Subcutaneous abdominal adipose tissue (tissue), 5 donors: ENCODE results near the gene PCIF1.
"Not testable (repeated sequence)": the region's sequence is repeated elsewhere in the genome, so short reads cannot be mapped to it uniquely, and the experiment has no call there.

Experiments used
- H3K27ac ChIP-seq: one replicate; pipeline ENCODE4 v1.7.0; 2013; ENCODE audit warnings: low read depth, mild to moderate bottlenecking, inconsistent platforms, low read length, moderate library complexity
- H3K27me3 ChIP-seq, 5 donors: one replicate each; pipeline ENCODE4 v1.7.0; 2013; ENCODE audit warnings: low read length in 5 of 5, inconsistent platforms in 1 of 5; ENCODE audit not compliant: control insufficient read depth in 5 of 5, insufficient read depth in 4 of 5
- H3K36me3 ChIP-seq, 5 donors: one replicate each; pipeline ENCODE4 v1.7.0; 2013; ENCODE audit warnings: low read length in 5 of 5; ENCODE audit not compliant: control insufficient read depth in 5 of 5, insufficient read depth in 5 of 5
- H3K4me1 ChIP-seq, 5 donors: one replicate each; pipeline ENCODE4 v1.7.0; 2013; ENCODE audit warnings: low read length in 5 of 5, mild to moderate bottlenecking in 3 of 5, moderate library complexity in 1 of 5; ENCODE audit not compliant: control insufficient read depth in 5 of 5, insufficient read depth in 5 of 5
- H3K4me3 ChIP-seq, 5 donors: one replicate each; pipeline ENCODE4 v1.7.0; 2013; ENCODE audit warnings: low read length in 5 of 5, low read depth in 1 of 5
- H3K9ac ChIP-seq, 5 donors: one replicate each; pipeline ENCODE4 v1.7.0; 2013; ENCODE audit warnings: low read length in 5 of 5, mild to moderate bottlenecking in 4 of 5, moderate library complexity in 3 of 5
- H3K9me3 ChIP-seq, 5 donors: one replicate each; pipeline ENCODE4 v1.7.0; 2013; ENCODE audit warnings: low read length in 5 of 5; ENCODE audit not compliant: control insufficient read depth in 5 of 5
- donor health status: healthy.
- donor health status: healthy.
- donor health status: healthy.
- donor health status: healthy.
- donor health status: healthy.

PCIF1 gene

GRCh38 chr20:45974896-45975565 is 40.5 kb downstream of the PCIF1 start:
- H3K4me3 ChIP-seq = no peak overlapping the region
- no peak overlapping the region for H3K9ac ChIP-seq
- H3K9me3 ChIP-seq = no peaks in the 10 kb centered on the region
- no peaks in the 10 kb centered on the region for H3K36me3 ChIP-seq
- H3K27me3 ChIP-seq = no peaks in the 10 kb centered on the region
- no peak overlapping the region for H3K27ac ChIP-seq
- peaks cover 0 to 22% (median 20%) of the 10 kb centered on the region in 5 donors for H3K4me1 ChIP-seq

DNA sequence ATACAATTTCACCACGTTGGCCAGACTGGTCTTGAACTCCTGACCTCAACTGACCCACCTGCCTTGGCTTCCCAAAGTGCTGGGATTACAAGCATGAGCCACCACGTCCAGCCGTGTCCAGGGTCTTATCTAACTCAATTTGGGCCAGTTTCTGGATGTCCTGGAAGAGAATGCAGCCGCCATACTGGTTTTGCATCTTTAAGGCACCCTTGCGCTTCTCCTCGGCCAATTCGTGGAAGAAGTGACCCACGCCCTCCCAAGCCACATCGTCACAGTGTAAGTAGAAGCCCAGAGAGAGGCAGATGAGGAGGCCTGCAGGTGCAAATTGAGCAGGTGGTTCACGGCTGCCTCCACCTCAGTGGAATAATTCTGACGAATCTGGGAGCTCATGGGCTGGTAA is 41.2 kb downstream of the PCIF1 start:
- H3K27ac ChIP-seq = no peak overlapping the region
- H3K4me1 ChIP-seq = peaks cover 0 to 16% (median 13%) of the 10 kb centered on the region in 5 donors
- H3K36me3 ChIP-seq = no peaks in the 10 kb centered on the region
- H3K27me3 ChIP-seq = no peaks in the 10 kb centered on the region
- no peak overlapping the region for H3K4me3 ChIP-seq
- no peaks in the 10 kb centered on the region for H3K9me3 ChIP-seq
- no peak overlapping the region for H3K9ac ChIP-seq

DNA sequence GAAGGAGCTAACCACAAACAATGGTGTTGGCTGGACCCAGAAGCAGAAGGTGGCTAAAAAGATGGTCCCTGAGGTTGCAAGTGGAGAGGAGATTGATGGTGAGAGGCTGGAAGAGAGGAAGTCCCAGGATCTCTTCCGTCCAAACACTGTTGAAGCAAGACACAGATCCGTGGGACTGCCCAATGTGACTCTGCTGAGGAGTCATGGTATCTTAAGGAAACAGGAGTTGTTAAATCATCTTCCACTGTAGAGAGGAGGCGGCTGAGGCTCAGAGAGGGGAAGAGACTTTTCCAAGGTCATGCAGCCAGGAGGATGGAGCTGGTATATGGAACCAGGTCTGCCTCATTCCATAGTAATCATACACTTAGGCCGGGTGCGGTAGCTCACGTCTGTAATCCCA is 41.6 kb downstream of the PCIF1 start:
- Histone ChIP-seq H3K27me3 (no peaks in the 10 kb centered on the region), H3K36me3 (no peaks in the 10 kb centered on the region), H3K9me3 (no peaks in the 10 kb centered on the region), H3K4me3 (no peak overlapping the region), H3K4me1 (peaks cover 0 to 12% (median 9%) of the 10 kb centered on the region in 5 donors), H3K27ac (no peak overlapping the region), H3K9ac (no peak overlapping the region)

DNA sequence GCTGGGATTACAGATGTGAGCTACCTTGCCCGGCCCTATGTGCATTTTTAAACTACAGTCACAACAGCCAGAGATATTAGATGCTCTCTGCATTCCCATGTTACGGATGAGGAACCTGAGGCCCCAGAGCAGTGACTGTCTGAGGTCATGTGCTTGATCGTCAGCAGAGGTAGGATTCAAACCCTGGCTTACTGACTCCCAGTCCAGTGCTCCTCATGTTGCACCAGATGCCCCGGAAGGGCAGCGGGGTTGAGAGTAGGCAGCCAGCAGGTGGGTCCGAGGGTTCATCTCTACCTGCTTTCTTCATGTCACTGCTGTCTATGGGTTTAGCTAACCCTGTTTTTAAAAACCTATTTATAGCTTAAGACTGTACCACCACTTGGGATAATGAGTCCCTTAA is 46.8 kb downstream of the PCIF1 start:
- Histone ChIP-seq H3K9ac (no peak overlapping the region), H3K9me3 (no peaks in the 10 kb centered on the region), H3K27me3 (peaks cover 0 to 5% (median 0%) of the 10 kb centered on the region in 5 donors), H3K4me1 (no peaks in the 10 kb centered on the region), H3K36me3 (no peaks in the 10 kb centered on the region), H3K27ac (no peak overlapping the region), H3K4me3 (no peak overlapping the region)

DNA sequence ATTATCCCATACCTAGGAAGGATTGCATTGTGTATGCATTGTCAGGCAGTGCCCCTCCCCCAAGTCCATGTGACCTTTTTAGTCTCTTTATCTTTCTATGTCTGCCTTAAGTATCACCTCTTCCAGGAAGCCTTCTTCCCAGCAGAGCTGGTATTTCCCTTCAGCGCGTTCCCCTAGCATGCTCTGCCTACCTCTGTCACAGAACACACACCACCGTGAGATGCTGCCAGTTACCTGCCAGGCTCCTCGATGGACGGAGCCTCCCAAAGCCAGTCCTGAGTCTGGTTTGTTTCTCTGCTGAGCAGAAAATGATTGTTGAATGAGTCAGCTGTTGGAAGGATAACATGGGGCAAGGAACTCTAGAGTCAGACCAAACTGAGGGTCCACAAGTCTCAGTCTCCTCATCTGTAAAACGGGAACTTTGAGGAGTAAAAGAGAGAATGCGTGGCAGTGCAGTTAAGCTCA is 48.8 kb downstream of the PCIF1 start:
- peaks cover 0 to 5% (median 3%) of the 10 kb centered on the region in 5 donors for H3K27me3 ChIP-seq
- no peaks in the 10 kb centered on the region for H3K4me1 ChIP-seq
- H3K9me3 ChIP-seq = no peaks in the 10 kb centered on the region
- no peak overlapping the region for H3K9ac ChIP-seq
- H3K36me3 ChIP-seq = no peaks in the 10 kb centered on the region
- H3K27ac ChIP-seq = no peak overlapping the region
- no peak overlapping the region for H3K4me3 ChIP-seq

- Histone ChIP-seq H3K9me3 (no peaks in the 10 kb centered on the region), H3K36me3 (no peaks in the 10 kb centered on the region), H3K27me3 (peaks cover 0 to 5% (median 4%) of the 10 kb centered on the region in 5 donors), H3K4me1 (no peaks in the 10 kb centered on the region), H3K4me3 (no peak overlapping the region), H3K27ac (no peak overlapping the region), H3K9ac (no peak overlapping the region)
Observed at GRCh38 chr20:45985573-45985972, 51.1 kb downstream of the PCIF1 start.

GRCh38 chr20:45987108-45987780 is 52.8 kb downstream of the PCIF1 start:
- H3K9me3 ChIP-seq = no peaks in the 10 kb centered on the region
- H3K27me3 ChIP-seq = peaks cover 0 to 7% (median 3%) of the 10 kb centered on the region in 5 donors
- H3K36me3 ChIP-seq = no peaks in the 10 kb centered on the region
- H3K9ac ChIP-seq = no peak overlapping the region
- H3K4me3 ChIP-seq = no peak overlapping the region
- no peaks in the 10 kb centered on the region for H3K4me1 ChIP-seq
- no peak overlapping the region for H3K27ac ChIP-seq

GRCh38 chr20:45988830-45989229 is 54.3 kb downstream of the PCIF1 start:
- not testable (repeated sequence) for H3K27ac ChIP-seq, H3K9me3 ChIP-seq, H3K4me1 ChIP-seq, H3K4me3 ChIP-seq, H3K36me3 ChIP-seq, H3K9ac ChIP-seq
- H3K27me3 ChIP-seq = peaks cover 0 to 10% (median 6%) of the 10 kb centered on the region in 5 donors

- H3K4me1 ChIP-seq = no peaks in the 10 kb centered on the region
- peaks cover 4 to 13% (median 7%) of the 10 kb centered on the region in 5 donors for H3K27me3 ChIP-seq
- H3K27ac ChIP-seq = no peak overlapping the region
- H3K36me3 ChIP-seq = no peaks in the 10 kb centered on the region
- no peak overlapping the region for H3K4me3 ChIP-seq
- no peaks in the 10 kb centered on the region for H3K9me3 ChIP-seq
- H3K9ac ChIP-seq = no peak overlapping the region
Observed at GRCh38 chr20:45991616-45992015, 57.1 kb downstream of the PCIF1 start.

GRCh38 chr20:45993197-45993951 is 58.9 kb downstream of the PCIF1 start:
- H3K4me3 ChIP-seq = no peak overlapping the region
- no peaks in the 10 kb centered on the region for H3K9me3 ChIP-seq
- H3K9ac ChIP-seq = no peak overlapping the region
- peaks cover 0 to 10% (median 0%) of the 10 kb centered on the region in 5 donors for H3K4me1 ChIP-seq
- peaks cover 12 to 25% (median 16%) of the 10 kb centered on the region in 5 donors for H3K27me3 ChIP-seq
- H3K27ac ChIP-seq = no peak overlapping the region
- H3K36me3 ChIP-seq = no peaks in the 10 kb centered on the region
